ENCODE measurements around the gene NAALADL2. TPM values are rescaled to one million over a fixed set of nuclear protein-coding genes. Genes with fewer than 3 reads are reported as not detected.

Gene NAALADL2
- total and polyA plus RNA-seq, 2 of the 4 experiments (the other 2 are of a cell fraction), result 3.8 to 19.2 TPM

GRCh38 chr3:175211466-175211865, 352.3 kb downstream of the NAALADL2 start:
- no CpG with 5 or more reads among the region's 2 CpGs for WGBS, 2 experiments (ENCODE audit: extremely low coverage in 2 of 2, insufficient read length in 1 of 2)
- DNase-seq, result no peak

More at GRCh38 chr3:175211466-175211865, 352.3 kb downstream of the NAALADL2 start:
- Histone ChIP-seq H3K27me3 (ENCODE audit: control insufficient read depth, insufficient read depth, low read length) (no peaks in the 10 kb centered on the region), H3K9ac (ENCODE audit: low read depth, low read length) (no peak overlapping the region), H3K4ac (ENCODE audit: low read depth, low read length) (no peak overlapping the region), H3K23ac (ENCODE audit: low read depth, low read length) (no peak overlapping the region), H3K4me3 (ENCODE audit: insufficient read depth, low read depth, low read length) (no peak overlapping the region), H3K79me1 (ENCODE audit: low read depth in 1 of 2, low read length in 2 of 2) (no peaks in the 10 kb centered on the region), H2BK15ac (ENCODE audit: low read depth, low read length) (no peak overlapping the region), H2BK20ac (ENCODE audit: low read depth, low read length) (no peak overlapping the region), H3K14ac (replicated peaks; ENCODE audit: low read depth, low read length) (no peak overlapping the region), H2AFZ (replicated peaks; ENCODE audit: low read length, poor library complexity) (no peak overlapping the region), H3K56ac (ENCODE audit: extremely low read depth, insufficient read depth, low read length) (no peak overlapping the region), H2BK5ac (ENCODE audit: low read depth, low read length, poor library complexity, severe bottlenecking) (no peak overlapping the region), H4K8ac (ENCODE audit: low read depth in 2 of 2, low read length in 2 of 2) (no peak overlapping the region), H4K91ac (ENCODE audit: insufficient read depth, low read depth, low read length) (no peak overlapping the region), H2AK5ac (ENCODE audit: low read depth, low read length) (no peak overlapping the region), H3K27ac (ENCODE audit: insufficient read depth, low read length) (no peak overlapping the region), H4K20me1 (ENCODE audit: insufficient read depth, low read length) (no peaks in the 10 kb centered on the region), H4K5ac (ENCODE audit: low read depth, low read length) (no peak overlapping the region), H3K4me1 (ENCODE audit: control insufficient read depth, insufficient read depth, low read length) (peaks cover 3% of the 10 kb centered on the region; the same call in 1 of the 2 replicates), H2AK9ac (replicated peaks; ENCODE audit: low read depth, low read length, poor library complexity) (no peak overlapping the region), H3K18ac (ENCODE audit: low read depth, low read length) (no peak overlapping the region), H2BK120ac (ENCODE audit: low read depth, low read length) (no peak overlapping the region), H3K9me1 (ENCODE audit: insufficient read depth, low read length) (no peaks in the 10 kb centered on the region; the same call in 1 of the 2 replicates), H3K9me3 (ENCODE audit: control insufficient read depth, insufficient read depth, low read length) (no peaks in the 10 kb centered on the region), H3K36me3 (ENCODE audit: control insufficient read depth, insufficient read depth, low read length) (no peaks in the 10 kb centered on the region; the same call in 1 of the 2 replicates), H3K4me2 (ENCODE audit: low read depth, low read length) (no peak overlapping the region)
- ChIA-PET CTCF (no interaction called here), POLR2A (ENCODE audit: unreplicated experiment) (no interaction called here)
- in situ Hi-C loops (cut with MboI; ENCODE audit: low sequenced_read_pairs) (no loop called here), dilution Hi-C loops (cut with HindIII; ENCODE audit: low sequenced_read_pairs, unreplicated experiment) (no loop called here), intact Hi-C loops (cut with micrococcal nuclease) (no loop called here)
- no TSS peak for BruUV-seq (replicated peaks)
- no peak for TF ChIP-seq RAD21 (IDR thresholded peaks at IDR 0.05; ENCODE audit: low read length)
- no peak for TF ChIP-seq BHLHE40 (IDR thresholded peaks at IDR 0.05; ENCODE audit: low read depth, low read length)
- TF ChIP-seq RFX5 (IDR thresholded peaks at IDR 0.05; ENCODE audit: low read depth, low read length), result no peak
- no peak for TF ChIP-seq CHD1 (IDR thresholded peaks at IDR 0.05; ENCODE audit: low read depth, low read length)
- TF ChIP-seq POLR2A (IDR thresholded peaks at IDR 0.05; ENCODE audit: low read depth, low read length), result no peak
- ATAC-seq (ENCODE audit: low read depth), result no peak

Data from IMR-90 (cell line).